HG03039 (cell line): ENCODE measurements around the gene ASCL2.

Experiments
- ATAC-seq: cut with Tn5 transposase; IDR thresholded peaks from one replicate; pipeline ENCODE4 v1.9.1; 2021; ENCODE audit warnings: mild to moderate bottlenecking, moderate library complexity; ENCODE audit not compliant: unreplicated experiment

ASCL2 gene

DNA sequence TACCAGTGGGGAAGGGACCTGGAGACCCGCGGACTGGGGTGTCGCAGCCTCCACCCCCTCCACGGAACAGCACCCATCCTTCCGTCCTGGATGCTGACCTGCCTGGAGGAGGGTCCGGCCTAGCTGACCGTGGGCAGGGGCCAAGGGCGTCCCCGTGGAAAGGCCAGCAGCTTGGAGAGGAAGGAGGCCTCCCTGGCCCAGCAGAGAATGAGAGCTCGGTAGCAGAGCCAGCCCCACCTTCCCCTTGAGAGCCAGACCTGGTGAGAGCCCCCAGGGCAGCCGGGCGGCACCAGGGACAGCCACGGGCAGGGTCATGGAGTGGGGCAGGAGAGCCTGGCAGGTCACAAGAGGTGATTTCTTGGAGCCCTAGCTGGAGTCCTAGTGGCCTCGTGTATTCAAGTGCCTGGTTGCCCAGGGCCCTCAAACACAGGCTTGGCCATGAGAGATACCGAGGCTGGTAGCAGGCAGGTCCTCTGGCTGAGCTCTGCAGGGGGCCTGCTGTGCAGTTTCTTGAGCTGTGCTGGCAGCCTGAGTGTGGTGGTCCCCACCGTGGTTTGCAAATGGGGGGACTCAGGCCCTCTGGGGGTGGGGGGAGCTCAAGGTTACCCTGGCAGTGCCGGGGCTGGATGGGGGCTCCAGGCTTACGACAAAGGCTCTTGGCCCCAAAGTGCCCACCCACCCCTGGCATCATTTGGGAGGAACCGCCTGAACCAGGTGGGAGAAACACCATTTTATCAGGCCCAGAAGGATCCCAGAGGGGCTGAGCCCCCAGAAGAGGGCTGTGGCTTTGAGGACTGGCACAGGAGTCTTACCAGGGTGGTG is 39.1 kb upstream of the ASCL2 start:
- ATAC-seq = no peak

DNA sequence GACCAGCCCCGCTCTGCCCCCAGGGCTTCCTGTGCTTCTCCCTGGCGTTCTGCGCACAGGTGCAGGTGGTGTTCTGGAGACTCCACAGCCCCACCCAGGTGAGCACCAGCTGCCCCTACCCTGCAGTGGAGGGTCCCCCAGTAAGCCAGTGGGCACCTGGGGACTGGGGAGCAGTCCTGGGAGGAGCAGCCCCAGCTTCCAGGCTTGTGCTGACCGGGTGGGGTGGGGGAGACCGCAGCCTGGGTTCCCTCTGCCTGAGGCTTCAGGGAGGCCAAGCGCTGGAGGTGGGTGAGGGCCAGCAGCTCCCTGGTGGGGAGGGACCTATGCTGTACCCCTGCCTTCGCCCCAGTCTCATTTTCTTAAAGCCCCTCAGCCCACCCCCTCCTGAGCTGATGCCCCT is 38.3 kb upstream of the ASCL2 start:
- ATAC-seq = no peak

GRCh38 chr11:2307501-2308331 is 37.3 kb upstream of the ASCL2 start:
- ATAC-seq = no peak

GRCh38 chr11:2306877-2307500 is 36.6 kb upstream of the ASCL2 start:
- no peak for ATAC-seq

DNA sequence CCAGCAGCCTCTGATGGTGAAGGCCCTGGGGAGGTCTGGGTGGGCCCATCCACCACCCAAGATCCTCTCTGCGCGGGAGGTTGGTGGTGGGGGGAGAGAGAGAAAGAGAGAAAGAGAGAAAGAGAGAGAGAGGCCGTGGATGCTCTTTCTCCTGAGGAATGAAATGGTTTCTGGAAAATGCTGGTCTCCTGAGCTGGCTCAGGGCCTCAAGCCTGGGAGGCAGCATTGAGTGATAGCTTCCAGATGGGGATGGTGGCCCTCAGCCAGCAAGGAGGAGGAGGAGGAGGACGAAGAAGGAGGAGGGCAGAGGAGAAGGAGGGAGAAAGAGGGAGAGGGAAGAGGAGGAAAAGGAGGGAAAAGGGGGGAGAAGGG is 36.0 kb upstream of the ASCL2 start:
- ATAC-seq = no peak

GRCh38 chr11:2305788-2306451 is 35.5 kb upstream of the ASCL2 start:
- ATAC-seq = no peak

DNA sequence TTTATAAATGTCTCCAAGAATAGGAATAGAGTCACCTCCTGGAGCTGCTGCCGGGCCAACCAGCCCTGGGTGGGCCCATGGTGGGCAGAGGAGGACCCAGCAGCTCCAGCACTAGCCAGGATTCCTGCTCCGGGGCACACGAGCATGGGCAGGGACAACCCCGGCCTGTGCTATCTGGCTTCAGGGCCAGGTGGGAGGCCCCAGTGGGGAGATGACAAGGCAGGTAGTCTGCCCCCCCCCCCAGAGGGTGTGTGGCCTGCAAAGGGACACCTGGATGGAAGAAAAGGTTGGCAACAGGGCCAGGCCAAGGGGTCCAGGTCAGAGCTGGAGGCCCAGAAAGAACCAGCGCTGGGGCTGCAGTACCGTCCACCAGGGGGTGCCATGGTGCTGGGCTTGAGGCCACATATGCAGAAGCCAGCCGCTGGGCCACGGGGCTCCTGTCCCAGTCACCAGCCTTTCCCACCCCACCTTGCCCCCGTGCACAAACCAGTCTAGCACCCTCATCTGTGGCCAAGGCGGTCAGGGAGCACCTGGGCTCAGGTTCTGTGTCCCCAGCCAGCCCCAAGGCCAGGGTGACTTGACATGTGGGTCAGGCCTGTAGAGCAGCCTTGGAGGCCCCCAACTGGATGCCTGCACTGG is 34.9 kb upstream of the ASCL2 start:
- no peak for ATAC-seq

DNA sequence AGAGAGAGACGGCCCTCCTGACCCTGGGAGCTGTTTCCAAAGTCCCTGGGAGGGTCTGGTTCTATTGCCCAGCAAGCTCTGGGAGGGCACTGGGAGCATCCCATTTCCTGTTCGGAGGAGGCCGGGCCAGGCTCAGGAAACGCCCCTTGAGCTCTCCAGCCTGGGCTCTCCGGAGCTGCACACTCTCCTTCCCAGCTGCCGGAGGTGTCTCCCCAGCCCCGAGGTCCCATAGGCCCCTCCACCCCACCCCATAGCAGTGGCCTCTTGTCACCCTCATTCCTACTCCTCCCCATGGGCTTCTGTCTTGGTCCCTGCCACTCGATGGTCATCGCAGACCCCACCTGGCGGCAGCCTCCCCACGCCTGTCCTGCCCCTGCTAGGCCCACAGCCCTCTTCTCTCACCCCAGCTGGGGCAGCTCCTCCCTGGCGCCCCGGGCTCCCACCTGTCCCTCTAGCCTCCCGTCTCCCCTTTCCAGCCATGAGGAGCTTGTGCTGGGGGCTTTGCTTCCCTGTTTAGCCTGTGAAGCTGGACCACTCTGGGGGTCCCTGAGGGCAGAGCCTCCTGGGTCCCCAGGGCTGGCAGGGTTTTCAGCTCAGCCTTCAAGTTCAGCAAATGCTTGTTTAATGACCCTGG is 34.2 kb upstream of the ASCL2 start:
- ATAC-seq = no peak

- ATAC-seq = no peak
These were observed 33.5 kb upstream of the ASCL2 start for GRCh38 chr11:2303627-2304505.

DNA sequence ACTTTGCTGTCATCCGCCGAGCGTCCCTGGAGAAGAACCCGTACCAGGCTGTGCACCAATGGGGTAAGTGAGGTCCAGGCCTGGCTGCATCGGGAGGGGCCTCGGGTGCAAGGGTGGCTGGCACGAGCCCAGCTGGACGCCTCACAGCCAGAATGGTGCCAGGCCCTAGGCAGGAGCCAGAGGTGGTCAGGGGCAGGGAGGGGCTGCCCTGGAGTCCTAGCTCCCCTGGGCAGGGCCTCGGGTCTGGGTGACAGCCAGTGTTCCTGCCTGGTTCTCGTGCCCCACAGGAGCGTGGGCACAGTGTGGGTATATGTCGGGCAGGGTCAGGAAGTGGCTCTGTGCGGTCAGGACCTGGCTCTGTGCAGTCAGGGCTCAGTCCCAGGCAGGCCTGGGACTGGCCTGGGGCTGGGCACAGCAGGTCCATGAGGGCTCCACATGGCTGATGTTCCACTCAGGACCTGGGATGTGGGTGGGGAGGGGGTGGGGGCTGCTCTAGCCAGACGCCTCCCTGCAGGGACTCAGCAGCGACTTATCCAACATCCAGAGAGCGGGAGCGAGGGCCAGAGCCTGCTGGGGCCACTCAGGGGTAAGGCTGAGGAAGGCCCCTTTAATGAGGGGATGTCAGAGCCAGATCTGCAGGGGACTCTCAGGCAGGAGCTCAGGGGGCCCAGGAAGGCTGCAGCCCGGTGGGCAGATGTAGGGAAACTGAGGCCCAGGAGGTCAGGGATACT is 32.7 kb upstream of the ASCL2 start:
- no peak for ATAC-seq

DNA sequence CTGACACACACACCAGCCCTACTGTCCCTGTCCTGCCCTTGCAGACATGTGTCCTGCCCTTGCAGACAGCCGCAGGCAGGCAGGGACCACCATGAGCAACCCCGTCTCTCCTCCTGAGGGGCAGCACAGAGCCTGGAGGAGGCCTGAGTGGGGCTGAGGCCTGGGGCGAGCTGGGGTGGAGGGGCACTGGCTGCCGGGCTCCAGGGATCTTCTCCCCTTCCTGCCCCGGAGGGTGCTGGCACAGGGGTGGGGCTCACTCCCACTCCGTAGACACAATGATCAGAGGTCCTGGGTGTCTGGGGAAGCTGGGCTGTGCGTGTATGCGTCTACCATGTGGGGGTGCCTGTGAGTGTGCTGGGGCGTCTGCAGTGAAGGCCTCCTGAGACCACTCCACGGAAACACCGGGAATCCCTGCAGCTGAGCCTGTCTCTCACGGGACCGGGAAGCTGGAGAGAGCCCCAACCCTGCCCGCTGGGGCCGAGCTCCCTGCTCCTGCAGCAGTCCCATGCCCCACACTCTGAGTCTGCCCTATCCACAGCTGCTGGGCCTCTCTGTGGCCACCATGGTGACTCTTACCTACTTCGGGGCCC is 32.0 kb upstream of the ASCL2 start:
- no peak for ATAC-seq

DNA sequence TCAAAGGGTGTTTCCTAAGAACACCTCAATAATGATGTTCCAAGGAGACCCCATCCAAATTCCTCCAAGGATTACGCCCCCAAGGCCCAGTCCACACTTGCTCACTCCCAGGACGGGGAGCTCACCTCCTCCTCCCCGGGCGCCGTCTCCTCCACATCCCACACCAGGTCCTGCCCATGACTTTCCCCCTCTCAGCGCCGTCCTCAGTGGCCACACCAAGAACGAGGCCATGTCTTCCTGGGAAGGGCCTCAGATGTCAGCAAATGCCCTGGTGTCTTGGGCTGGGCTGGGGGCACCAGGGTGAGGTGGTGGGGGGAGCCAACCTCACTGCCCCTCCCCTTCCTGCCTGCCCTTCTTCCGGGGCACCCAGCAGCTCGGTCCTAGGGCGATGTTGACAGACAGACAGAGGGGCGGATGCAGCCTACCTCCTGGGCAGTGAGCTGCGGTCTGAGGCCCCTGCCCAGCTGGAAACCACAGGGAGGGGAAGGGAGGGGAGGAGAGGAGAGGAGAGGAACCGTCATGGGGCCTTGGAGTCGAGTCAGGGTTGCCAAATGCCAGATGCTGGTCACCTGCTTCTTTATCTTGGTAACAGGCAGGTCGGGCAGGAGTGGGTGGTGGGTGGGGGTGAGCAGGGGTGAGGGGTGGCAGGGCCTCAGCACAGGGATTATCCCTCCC is 31.4 kb upstream of the ASCL2 start, which contains the start of the genes C11orf21 and TSPAN32:
Gene C11orf21, minus strand, starts transcription at position 288 of the 675 bp plus-strand sequence. Its CDS starts 110 bp downstream, at position 178.
Gene TSPAN32, plus strand, starts transcription at position 383 of the 675 bp plus-strand sequence. Its CDS starts 137 bp downstream, at position 520.
- ATAC-seq = no peak

DNA sequence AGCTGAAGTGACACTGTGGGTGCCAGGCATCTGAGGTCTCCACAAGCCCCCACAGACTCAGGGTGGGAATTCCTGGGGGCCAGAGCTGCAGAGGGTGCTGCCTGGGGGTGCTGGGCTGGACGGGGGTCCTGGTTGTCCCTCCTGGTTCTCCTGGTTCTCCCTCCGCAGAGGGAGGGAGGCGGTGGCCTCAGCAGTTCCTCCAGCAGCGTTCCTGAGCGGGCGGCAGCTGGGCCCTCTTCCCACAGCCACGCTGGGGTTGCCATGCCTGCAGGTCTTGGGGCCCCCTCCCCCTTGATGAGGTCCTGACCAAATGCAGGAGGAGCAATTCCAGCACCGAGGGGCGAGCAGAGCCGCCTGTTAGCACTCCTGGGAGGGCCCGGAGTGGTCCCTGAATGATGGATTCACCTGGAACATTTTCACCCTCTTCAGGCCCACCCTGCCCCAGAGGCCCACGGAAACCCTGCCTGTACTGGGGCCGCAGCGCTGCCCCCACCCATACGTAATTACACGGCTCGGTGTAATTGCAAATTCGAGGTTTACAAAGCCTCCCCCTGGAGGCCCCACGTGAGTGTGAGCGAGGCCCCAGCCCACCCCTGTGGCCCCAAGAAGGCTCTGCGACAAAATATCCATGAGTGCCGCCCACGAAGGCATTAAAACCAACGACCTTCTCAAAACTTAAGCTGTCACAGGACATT is 30.7 kb upstream of the ASCL2 start:
- ATAC-seq = no peak

DNA sequence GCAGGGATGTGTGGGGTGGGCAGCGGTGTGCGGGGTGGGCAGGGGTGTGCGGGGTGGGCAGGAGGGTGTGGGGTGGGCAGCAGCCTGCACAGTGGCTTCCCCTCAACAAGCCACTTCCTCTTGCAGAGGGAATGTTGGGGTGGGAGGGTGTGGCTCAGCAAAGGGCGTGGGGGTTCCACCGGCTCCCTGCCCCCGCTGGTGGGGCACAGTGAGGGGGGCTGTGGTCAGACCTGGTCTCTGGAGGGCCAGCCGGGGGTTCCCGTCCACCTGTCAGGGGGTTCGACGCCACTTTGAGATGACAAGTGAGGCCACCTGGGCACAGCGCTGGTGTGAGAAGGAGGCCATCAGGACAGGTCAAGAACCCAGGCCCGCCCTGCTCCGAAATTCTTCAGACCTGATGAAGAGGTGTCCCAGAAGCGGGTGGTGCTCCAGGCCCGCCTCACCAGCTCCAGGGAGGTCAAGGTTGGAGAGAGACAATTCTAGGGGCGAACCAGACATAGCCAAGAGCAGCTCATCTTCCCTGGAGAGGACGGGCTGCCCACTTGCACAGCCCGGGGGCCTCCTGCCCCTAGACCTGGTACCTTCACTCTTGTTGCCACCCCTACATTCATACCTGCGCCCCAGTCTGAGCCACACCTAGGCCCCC is 30.0 kb upstream of the ASCL2 start:
- ATAC-seq = no peak

DNA sequence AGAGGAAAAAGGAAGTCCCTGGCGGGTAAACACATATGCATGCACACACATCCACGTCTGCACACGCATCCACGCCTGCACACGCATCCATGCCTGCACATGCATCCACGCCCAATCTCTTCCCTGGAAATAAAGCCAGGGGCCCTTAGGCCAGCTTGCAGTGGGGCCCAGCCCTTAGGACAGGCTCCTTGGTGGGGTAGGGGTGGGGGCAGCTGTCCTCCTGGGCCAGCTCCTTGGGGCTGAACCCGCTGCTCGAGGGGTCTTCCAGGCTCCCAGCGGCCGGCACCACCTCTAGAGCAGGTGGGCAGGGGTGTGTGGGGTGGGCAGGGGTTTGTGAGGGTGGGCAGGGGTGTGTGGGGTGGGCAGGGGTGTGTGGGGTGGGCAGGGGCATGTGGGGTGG is 29.4 kb upstream of the ASCL2 start:
- ATAC-seq = no peak
